Adrenal gland (tissue), 12 donors: ENCODE data around the gene CACNA1H. TPM values are rescaled to one million over a fixed set of nuclear protein-coding genes. Genes with fewer than 3 reads are reported as not detected.

Source experiments
- DNase-seq, 7 donors: peaks; one replicate each; pipeline ENCODE4 v3.0.0-alpha.2; 2019 to 2020
- H3K27ac ChIP-seq, 5 donors: fragments of 200-600 bp; sonication (generic) in 4 of 5; 1 replicate in 3 of 5; 2 replicates in 2 of 5; pipeline versions ENCODE4 v1.5.1 to v1.8.0; 2016 to 2020; ENCODE audit warnings: mild to moderate bottlenecking in 1 of 5
- H3K27me3 ChIP-seq: fragments of 200-600 bp; 2 replicates; pipeline ENCODE4 v1.8.0; 2021
- H3K36me3 ChIP-seq, 2 donors: fragments of 200-600 bp; replicated peaks in 1 of 2; 1 replicate in 1 of 2; 2 replicates in 1 of 2; pipeline versions ENCODE4 v1.5.1 to v1.8.0; 2018 to 2022
- H3K4me1 ChIP-seq, 2 donors: fragments of 200-600 bp; replicated peaks in 1 of 2; 1 replicate in 1 of 2; 2 replicates in 1 of 2; pipeline versions ENCODE4 v1.5.1 to v1.8.0; 2018 to 2021
- H3K4me3 ChIP-seq, 4 donors: fragments of 200-600 bp; sonication (generic) in 3 of 4; one replicate each; pipeline ENCODE4 v1.5.1; 2016 to 2018
- H3K9me3 ChIP-seq, 3 donors: fragments of 200-600 bp; sonication (generic) in 1 of 3; replicated peaks in 1 of 3; 1 replicate in 2 of 3; 2 replicates in 1 of 3; pipeline versions ENCODE4 v1.5.1 to v1.8.0; 2016 to 2021
- POLR2A ChIP-seq, 2 donors: fragments of 450-650 bp; IDR thresholded peaks; one replicate each; pipeline ENCODE4 v1.6.1; 2017; ENCODE audit warnings: antibody characterized with exemption in 2 of 2, mild to moderate bottlenecking in 2 of 2, moderate library complexity in 1 of 2
- WGBS, 4 donors: extraction: QIAGEN DNeasy Blood & Tissue Kit in 2 of 4; methylation state at CpG; one replicate each; pipeline versions ENCODE4 v1.1.5 to v1.1.7; 2013 to 2017; 5-methylcytosine and 5-hydroxymethylcytosine counted together
- intact Hi-C, 2 donors: fragments of 100-400 bp; cut with DNase I; formaldehyde crosslinking; loops; one replicate each; pipeline versions ENCODE4 v1.14.1 to v1.15.0; 2022 to 2023
- polyA plus RNA-seq, 3 donors: library from polyadenylated mRNA; stranded (reverse); fragments of 200-250 nt in 2 of 3; fragments of 350-450 nt in 1 of 3; fragmentation: Illumina TruSeq in 1 of 3; extraction: RNeasy Lipid Tissue Mini Kit (QIAGEN cat#74804) in 1 of 3; gene quantifications; one replicate each; pipeline ENCODE4 v1.2.3, GENCODE V29; 2013 to 2014
- total RNA-seq, 9 donors: library from RNA; depleted of rRNA in 4 of 9; stranded (reverse); fragments of >200 nt in 4 of 9; fragments of 120-200 nt in 1 of 9; fragmentation: NEBNext Ultra II Directional in 1 of 9; extraction: Animal tissue kit (Norgen Biotek cat#: 25700) in 1 of 9; gene quantifications; one replicate each; pipeline versions ENCODE4 v1.1.0 to v1.2.4, GENCODE V29; 2013 to 2023
- TF ChIP-seq, protein P1 (sequence below), 6 experiments: fragments of 450-650 bp in 4 of 6; fragments of 200-600 bp in 2 of 6; sonication (generic) in 1 of 6; IDR thresholded peaks; 1 replicate in 5 of 6; 2 replicates in 1 of 6; pipeline versions ENCODE4 v1.5.1 to v1.8.0; 2016 to 2021; ENCODE audit warnings: antibody characterized with exemption in 6 of 6, mild to moderate bottlenecking in 2 of 6, moderate library complexity in 1 of 6
- donor health status: healthy with polysubstance abuse.
- donor health status: Bipolar disorder and iron deficiency.
- donor health status: DM: yes; HTN: yes; CAD: no.
- donor health status: DM: no; HTN: no; CAD: no.
- donor health status: DM: no; HTN: no; CAD: no.
- donor health status: DM: yes; HTN: yes; CAD: no.

Gene CACNA1H
- total and polyA plus RNA-seq, 12 donors: 14.0 to 121 (median 34.9) TPM

DNA sequence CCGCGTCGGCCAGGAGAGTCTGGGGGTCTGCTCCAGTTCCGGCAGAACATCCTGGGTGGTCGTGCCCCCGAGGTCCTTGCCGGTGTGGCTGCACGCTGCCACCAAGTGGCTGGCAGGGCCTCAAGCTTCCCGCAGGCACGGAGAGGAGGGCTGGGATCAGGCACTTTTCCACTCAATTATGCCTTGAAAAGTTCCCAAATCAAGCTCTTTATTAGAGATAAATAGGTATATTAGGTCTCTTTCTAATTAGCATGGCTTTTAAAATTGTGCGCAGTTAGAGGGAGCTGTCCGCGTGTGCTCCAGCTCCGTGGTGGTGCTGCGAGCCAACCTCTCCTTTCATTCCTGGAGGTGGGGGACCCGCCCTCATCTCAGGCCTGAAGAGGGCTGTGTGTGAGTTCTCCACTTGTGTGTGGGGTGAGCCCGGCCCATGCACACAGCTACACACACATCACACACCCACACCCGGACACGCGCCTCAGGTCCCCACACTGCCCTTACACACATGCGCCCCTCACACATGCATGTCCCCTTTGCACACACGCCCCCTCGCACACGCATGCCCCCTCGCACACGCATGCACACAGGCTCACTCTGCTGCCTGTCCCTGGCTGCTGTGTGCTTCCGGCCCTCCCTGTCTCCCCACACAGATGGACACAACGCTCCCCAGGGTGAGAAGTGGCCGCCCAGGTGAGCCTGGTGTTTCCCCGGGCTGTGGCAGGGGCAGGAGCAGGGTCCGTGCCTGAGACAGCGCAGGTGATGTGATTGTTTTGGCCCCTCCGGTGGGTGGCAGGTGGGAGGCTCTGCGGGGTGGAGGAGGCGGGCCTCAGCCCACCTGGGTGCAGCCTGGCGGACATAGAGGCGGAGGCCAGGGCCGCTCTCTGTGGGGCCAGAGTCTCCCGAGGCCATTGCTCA, 28.8 kb downstream of the CACNA1H start:
- DNase-seq: no peak
- intact Hi-C loops: no loop called here
- peak overlapping the region in 1 of 4 donors; percentile 18 for H3K4me3 ChIP-seq
- H3K27me3 ChIP-seq: no peaks in the 10 kb centered on the region
- H3K9me3 ChIP-seq: no peaks in the 10 kb centered on the region
- no peaks in the 10 kb centered on the region for H3K36me3 ChIP-seq
- peak overlapping the region in 4 of 5 donors; percentile 10 to 78 (median 46) for H3K27ac ChIP-seq
- H3K4me1 ChIP-seq: peaks cover 12 to 24% of the 10 kb centered on the region in 2 donors
- TF ChIP-seq, protein P1, sequence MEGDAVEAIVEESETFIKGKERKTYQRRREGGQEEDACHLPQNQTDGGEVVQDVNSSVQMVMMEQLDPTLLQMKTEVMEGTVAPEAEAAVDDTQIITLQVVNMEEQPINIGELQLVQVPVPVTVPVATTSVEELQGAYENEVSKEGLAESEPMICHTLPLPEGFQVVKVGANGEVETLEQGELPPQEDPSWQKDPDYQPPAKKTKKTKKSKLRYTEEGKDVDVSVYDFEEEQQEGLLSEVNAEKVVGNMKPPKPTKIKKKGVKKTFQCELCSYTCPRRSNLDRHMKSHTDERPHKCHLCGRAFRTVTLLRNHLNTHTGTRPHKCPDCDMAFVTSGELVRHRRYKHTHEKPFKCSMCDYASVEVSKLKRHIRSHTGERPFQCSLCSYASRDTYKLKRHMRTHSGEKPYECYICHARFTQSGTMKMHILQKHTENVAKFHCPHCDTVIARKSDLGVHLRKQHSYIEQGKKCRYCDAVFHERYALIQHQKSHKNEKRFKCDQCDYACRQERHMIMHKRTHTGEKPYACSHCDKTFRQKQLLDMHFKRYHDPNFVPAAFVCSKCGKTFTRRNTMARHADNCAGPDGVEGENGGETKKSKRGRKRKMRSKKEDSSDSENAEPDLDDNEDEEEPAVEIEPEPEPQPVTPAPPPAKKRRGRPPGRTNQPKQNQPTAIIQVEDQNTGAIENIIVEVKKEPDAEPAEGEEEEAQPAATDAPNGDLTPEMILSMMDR (IDR thresholded peaks at IDR 0.05): no peak
- no peak for TF ChIP-seq POLR2A (IDR thresholded peaks at IDR 0.05)
- WGBS, 4 donors: 55 to 66% (median 57%) methylated on average over 14 to 39 of the region's 39 CpGs

DNA sequence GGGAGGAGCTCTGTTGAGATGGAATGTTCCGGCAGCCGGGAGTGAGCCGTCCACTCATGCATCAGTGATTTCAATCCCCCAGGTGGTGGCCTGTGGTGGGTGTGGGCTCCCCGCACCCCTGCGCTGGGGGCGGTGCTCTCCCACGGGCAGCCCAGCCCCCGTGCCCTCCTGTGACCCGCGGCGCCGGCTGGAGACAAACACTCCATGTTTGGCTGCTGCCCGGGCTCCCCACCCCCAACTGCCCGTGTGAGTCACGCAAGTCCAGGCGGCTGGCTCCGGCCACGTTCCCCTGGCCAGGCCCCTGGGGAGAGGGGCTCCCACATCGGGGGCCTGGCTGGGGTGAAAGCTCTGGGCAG, 29.4 kb downstream of the CACNA1H start:
- TF ChIP-seq POLR2A (IDR thresholded peaks at IDR 0.05): no peak
- TF ChIP-seq, protein P1 (IDR thresholded peaks at IDR 0.05): no peak
- peak overlapping the region in 1 of 4 donors; percentile 18 for H3K4me3 ChIP-seq
- no peaks in the 10 kb centered on the region for H3K27me3 ChIP-seq
- H3K36me3 ChIP-seq: no peaks in the 10 kb centered on the region
- H3K27ac ChIP-seq: peak overlapping the region in 3 of 5 donors; percentile 19 to 78 (median 66)
- 13 to 40% (median 20%) methylated on average over 1 to 19 of the region's 19 CpGs for WGBS, 4 donors
- intact Hi-C loops: no loop called here
- H3K4me1 ChIP-seq: peaks cover 12 to 24% of the 10 kb centered on the region in 2 donors
- DNase-seq: peak; percentile 84 to 91 (median 89)
- no peaks in the 10 kb centered on the region for H3K9me3 ChIP-seq

DNA sequence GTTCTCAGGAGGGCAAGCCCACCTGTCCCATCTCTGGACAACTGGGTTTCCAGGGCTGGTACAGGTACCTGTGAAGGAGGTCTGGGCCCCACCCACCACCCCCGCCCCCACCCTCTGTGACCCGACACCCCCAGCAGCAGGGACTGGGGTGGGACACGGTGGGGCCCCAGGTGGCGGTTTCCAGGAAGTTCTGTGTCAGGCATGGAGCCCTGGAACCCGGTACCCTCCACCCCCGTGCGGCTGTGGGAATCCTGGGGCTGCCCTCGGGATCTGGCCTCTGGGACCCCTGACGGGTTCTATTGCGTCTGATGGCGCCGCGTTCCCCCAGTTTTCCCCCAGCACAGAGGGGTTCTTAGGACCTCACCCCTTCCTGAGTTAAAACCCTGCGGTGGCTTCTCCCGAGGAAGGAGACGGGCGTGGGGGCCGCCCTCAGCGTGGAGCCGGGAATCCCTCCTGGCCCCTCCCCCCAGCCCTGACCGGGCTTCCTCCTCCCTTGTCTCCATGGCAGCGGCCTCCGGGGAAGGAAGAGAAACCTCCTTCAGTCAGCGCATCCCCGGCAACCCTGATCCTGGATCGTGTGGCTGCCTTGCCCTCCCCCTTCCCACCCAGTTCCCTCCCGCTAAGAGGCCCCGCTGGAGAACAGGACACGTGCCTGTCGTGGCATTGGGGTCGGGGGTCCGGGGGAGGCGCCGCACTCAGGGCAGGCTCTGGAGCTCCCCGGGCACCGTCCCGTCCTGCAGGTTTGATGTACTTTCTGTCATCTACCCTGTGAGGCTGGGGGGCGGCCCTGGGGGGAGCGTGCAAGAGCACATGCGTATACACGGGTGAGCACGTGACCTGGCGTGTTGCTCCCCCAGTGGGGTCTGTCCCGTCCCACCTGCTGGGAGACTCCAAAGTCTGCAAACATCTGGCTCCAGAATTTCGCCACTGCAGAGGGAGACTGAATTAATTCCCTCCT, 30.3 kb downstream of the CACNA1H start:
- Histone ChIP-seq H3K4me1 (peaks cover 12 to 24% of the 10 kb centered on the region in 2 donors), H3K4me3 (no peak overlapping the region), H3K9me3 (no peaks in the 10 kb centered on the region), H3K27me3 (no peaks in the 10 kb centered on the region), H3K27ac (peak overlapping the region in 3 of 5 donors; percentile 13 to 67 (median 66)), H3K36me3 (no peaks in the 10 kb centered on the region)
- 42 to 55% (median 47%) methylated on average over 16 to 44 of the region's 45 CpGs for WGBS, 4 donors
- no peak for TF ChIP-seq POLR2A (IDR thresholded peaks at IDR 0.05)
- TF ChIP-seq, protein P1 (IDR thresholded peaks at IDR 0.05): no peak
- peak; percentile 51 to 79 (median 59) for DNase-seq
- intact Hi-C loops: no loop called here
